ENCODE measurements around the gene MR1. TPM values are rescaled to one million over a fixed set of nuclear protein-coding genes. Genes with fewer than 3 reads are reported as not detected.

MR1 gene
- total and polyA plus RNA-seq, 2 donors from 2014 or later = 15.2 to 29.3 TPM

DNA sequence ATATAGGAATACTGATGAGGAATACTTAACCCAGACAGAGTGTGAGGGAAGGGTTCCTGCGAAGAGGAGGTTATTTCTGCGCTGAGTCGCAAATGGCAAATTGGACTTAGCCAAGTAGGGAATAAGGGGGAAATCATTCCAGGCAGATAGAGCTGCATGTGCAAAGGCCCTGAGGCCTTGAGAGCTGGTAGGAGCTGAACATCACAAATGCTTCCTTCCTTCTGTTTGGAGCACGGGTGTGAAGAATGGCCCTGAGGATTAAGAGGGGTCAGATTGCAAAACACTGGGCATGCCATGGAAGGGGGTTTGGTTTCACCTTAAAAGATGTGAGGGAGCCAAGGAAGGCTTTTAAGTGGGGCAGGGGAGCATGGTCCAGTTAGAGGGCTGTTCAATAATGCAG is 67.2 kb downstream of the MR1 start:
- H3K4me1 ChIP-seq (ENCODE audit: control insufficient read depth in 2 of 3, insufficient read depth in 2 of 3, low read depth in 1 of 3, low read length in 3 of 3) = peaks cover 3 to 12% (median 6%) of the 10 kb centered on the region in 3 donors
- DNase-seq = no peak
- intact Hi-C loops (cut with DNase I) = no loop called here
- FAIRE-seq = no peak
- no peaks in the 10 kb centered on the region for H3K36me3 ChIP-seq (ENCODE audit: control insufficient read depth in 2 of 3, insufficient read depth in 3 of 3, low read length in 3 of 3)
- H3K27me3 ChIP-seq (ENCODE audit: control insufficient read depth, insufficient read depth, low read length) = no peaks in the 10 kb centered on the region
- H3K4me3 ChIP-seq (ENCODE audit: low read length in 3 of 3) = no peak overlapping the region
- H3K27ac ChIP-seq (ENCODE audit: low read depth in 2 of 2, low read length in 2 of 2) = no peak overlapping the region
- TF ChIP-seq, protein P1, sequence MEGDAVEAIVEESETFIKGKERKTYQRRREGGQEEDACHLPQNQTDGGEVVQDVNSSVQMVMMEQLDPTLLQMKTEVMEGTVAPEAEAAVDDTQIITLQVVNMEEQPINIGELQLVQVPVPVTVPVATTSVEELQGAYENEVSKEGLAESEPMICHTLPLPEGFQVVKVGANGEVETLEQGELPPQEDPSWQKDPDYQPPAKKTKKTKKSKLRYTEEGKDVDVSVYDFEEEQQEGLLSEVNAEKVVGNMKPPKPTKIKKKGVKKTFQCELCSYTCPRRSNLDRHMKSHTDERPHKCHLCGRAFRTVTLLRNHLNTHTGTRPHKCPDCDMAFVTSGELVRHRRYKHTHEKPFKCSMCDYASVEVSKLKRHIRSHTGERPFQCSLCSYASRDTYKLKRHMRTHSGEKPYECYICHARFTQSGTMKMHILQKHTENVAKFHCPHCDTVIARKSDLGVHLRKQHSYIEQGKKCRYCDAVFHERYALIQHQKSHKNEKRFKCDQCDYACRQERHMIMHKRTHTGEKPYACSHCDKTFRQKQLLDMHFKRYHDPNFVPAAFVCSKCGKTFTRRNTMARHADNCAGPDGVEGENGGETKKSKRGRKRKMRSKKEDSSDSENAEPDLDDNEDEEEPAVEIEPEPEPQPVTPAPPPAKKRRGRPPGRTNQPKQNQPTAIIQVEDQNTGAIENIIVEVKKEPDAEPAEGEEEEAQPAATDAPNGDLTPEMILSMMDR (IDR thresholded peaks at IDR 0.05; ENCODE audit: borderline replicate concordance, extremely low read depth, insufficient read depth) = no peak
- H3K9ac ChIP-seq (ENCODE audit: low read length in 3 of 3) = no peak overlapping the region
- H3K9me3 ChIP-seq (ENCODE audit: control insufficient read depth in 2 of 3, insufficient read depth in 1 of 3, low read length in 3 of 3) = no peaks in the 10 kb centered on the region

DNA sequence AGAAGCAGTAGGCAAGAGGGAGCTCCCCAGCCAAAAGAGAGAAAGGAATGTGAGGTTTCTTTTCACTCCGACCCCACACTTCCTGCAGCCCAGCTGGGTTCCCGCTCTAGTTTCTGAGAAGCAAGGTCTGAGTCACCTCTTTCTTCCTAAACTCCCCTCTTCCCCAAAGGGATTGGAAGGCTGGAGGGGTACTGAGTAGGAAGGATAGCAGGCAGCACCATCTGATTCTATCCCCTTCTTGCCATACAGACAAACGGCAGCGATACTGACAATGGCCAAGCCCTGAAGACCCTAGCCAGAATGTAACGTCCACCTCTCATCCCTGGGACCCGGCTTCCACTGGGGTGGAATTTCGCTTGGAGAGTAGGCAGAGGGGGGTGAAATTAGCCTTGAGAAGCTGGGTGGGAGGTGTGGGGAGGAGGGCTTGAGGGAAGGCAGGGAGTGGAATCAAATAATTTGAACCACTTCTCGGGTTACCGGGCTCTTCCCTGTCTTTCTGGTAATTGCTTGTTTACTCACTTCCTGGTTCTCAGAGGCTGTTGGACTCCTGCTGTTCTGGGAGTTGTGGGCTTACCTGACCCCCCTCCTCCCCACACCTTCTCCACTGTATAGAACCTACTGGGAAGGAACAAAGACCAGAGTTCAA is 67.9 kb downstream of the MR1 start:
- H3K9me3 ChIP-seq (ENCODE audit: control insufficient read depth in 2 of 3, insufficient read depth in 1 of 3, low read length in 3 of 3) = no peaks in the 10 kb centered on the region
- H3K4me3 ChIP-seq (ENCODE audit: low read length in 3 of 3) = no peak overlapping the region
- TF ChIP-seq, protein P1 (IDR thresholded peaks at IDR 0.05; ENCODE audit: borderline replicate concordance, extremely low read depth, insufficient read depth) = no peak
- peak in 3 of 5 donors; percentile 56 to 81 (median 79) for DNase-seq
- H3K9ac ChIP-seq (ENCODE audit: low read length in 3 of 3) = no peak overlapping the region
- H3K36me3 ChIP-seq (ENCODE audit: control insufficient read depth in 2 of 3, insufficient read depth in 3 of 3, low read length in 3 of 3) = no peaks in the 10 kb centered on the region
- intact Hi-C loops (cut with DNase I) = no loop called here
- H3K27me3 ChIP-seq (ENCODE audit: control insufficient read depth, insufficient read depth, low read length) = no peaks in the 10 kb centered on the region
- H3K4me1 ChIP-seq (ENCODE audit: control insufficient read depth in 2 of 3, insufficient read depth in 2 of 3, low read depth in 1 of 3, low read length in 3 of 3) = peaks cover 3 to 11% (median 6%) of the 10 kb centered on the region in 3 donors
- H3K27ac ChIP-seq (ENCODE audit: low read depth in 2 of 2, low read length in 2 of 2) = peak overlapping the region in 1 of 2 donors; percentile 26
- no peak for FAIRE-seq

- Histone ChIP-seq H3K4me1 (ENCODE audit: control insufficient read depth in 2 of 3, insufficient read depth in 2 of 3, low read depth in 1 of 3, low read length in 3 of 3) (peaks cover 0 to 11% (median 3%) of the 10 kb centered on the region in 3 donors), H3K4me3 (ENCODE audit: low read length in 3 of 3) (no peak overlapping the region), H3K27me3 (ENCODE audit: control insufficient read depth, insufficient read depth, low read length) (no peaks in the 10 kb centered on the region), H3K9ac (ENCODE audit: low read length in 3 of 3) (no peak overlapping the region), H3K27ac (ENCODE audit: low read depth in 2 of 2, low read length in 2 of 2) (no peak overlapping the region), H3K36me3 (ENCODE audit: control insufficient read depth in 2 of 3, insufficient read depth in 3 of 3, low read length in 3 of 3) (no peaks in the 10 kb centered on the region), H3K9me3 (ENCODE audit: control insufficient read depth in 2 of 3, insufficient read depth in 1 of 3, low read length in 3 of 3) (no peaks in the 10 kb centered on the region)
- DNase-seq (no peak), FAIRE-seq (no peak)
- TF ChIP-seq, protein P1 (IDR thresholded peaks at IDR 0.05; ENCODE audit: borderline replicate concordance, extremely low read depth, insufficient read depth) = no peak
- intact Hi-C loops (cut with DNase I) = no loop called here
Observed at GRCh38 chr1:181102841-181103240, 69.1 kb downstream of the MR1 start.
